ENCODE data around the gene CTSF. TPM values are rescaled to one million over a fixed set of nuclear protein-coding genes. Genes with fewer than 3 reads are reported as not detected.

The CTSF gene
- total RNA-seq, 4 donors from 2014 or later, result 49.1 to 87.0 (median 60.6) TPM

DNA sequence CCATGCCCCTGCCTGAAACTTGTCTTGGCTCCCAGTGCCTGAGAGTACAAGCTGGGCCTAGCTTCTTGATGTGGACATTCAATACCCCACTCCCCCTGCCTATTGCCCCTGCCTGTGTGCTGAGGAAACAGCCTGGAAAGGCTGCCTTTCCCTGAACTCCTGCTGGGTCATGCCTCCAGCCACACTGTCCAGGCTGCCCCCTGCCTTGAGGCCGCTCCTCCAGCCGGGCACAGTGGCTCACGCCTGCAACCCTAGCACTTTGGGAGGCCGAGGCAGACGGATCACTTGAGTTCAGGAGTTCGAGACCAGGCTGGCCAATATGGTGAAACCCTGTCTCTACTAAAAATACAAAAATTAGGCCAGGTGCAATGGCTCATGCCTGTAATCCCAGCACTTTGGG, 34.7 kb upstream of the CTSF start:
- no peak overlapping the region for H3K27ac ChIP-seq
- intact Hi-C loops (cut with DNase I; ENCODE audit: low total_unique reads), result no loop called here
- TF ChIP-seq POLR2A (IDR thresholded peaks at IDR 0.05) (no peak), CTCF (IDR thresholded peaks at IDR 0.05 in 4 of 5, conservative IDR thresholded peaks at IDR 0.05 in 1 of 5) (no peak)
- DNase-seq (no peak), ATAC-seq (no peak)
- no peaks in the 10 kb centered on the region for H3K27me3 ChIP-seq
- in situ Hi-C loops (cut with MboI; ENCODE audit: low sequenced_read_pairs in 4 of 4), result no loop called here
- no peak overlapping the region for H3K4me3 ChIP-seq
- no peaks in the 10 kb centered on the region for H3K9me3 ChIP-seq
- H3K36me3 ChIP-seq, result peaks cover 0 to 31% of the 10 kb centered on the region in 2 donors
- peaks cover 0 to 9% of the 10 kb centered on the region in 2 donors for H3K4me1 ChIP-seq

DNA sequence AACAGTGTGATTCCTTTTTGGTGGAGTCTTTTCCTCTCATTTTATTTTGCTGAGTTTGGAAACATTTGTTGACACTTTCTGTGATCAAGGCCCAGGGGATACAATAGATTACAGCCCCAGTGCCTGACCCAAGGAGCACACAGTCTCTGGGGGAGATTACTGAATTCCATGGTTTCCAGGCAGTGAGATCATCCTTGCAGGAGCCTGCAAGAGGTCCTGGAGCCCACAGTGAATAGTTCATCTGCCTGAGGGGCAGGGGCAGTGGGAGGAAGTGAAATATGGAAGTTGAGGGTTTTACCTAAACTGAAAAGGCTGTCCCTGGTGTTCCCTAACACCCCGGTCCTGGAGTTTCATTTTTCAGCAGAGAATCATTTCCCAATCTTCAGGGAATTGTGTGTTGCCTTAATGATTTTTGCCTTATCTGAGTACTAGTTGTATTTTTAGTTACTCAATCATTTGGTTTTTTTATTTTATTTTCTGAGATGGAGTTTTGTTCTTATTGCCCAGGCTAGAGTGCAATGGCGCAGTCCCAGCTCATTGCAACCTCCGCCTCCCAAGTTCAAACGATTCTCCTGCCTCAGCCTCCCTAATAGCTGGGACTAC, 32.3 kb upstream of the CTSF start:
- H3K4me1 ChIP-seq, result peaks cover 0 to 12% of the 10 kb centered on the region in 2 donors
- in situ Hi-C loops (cut with MboI; ENCODE audit: low sequenced_read_pairs in 4 of 4), result no loop called here
- DNase-seq (no peak), ATAC-seq (no peak)
- TF ChIP-seq CTCF (IDR thresholded peaks at IDR 0.05 in 4 of 5, conservative IDR thresholded peaks at IDR 0.05 in 1 of 5) (no peak), POLR2A (IDR thresholded peaks at IDR 0.05) (no peak)
- H3K27me3 ChIP-seq, result no peaks in the 10 kb centered on the region
- H3K4me3 ChIP-seq, result no peak overlapping the region
- H3K9me3 ChIP-seq, result no peaks in the 10 kb centered on the region
- H3K27ac ChIP-seq, result no peak overlapping the region
- peaks cover 0 to 28% of the 10 kb centered on the region in 2 donors for H3K36me3 ChIP-seq
- intact Hi-C loops (cut with DNase I; ENCODE audit: low total_unique reads), result no loop called here

DNA sequence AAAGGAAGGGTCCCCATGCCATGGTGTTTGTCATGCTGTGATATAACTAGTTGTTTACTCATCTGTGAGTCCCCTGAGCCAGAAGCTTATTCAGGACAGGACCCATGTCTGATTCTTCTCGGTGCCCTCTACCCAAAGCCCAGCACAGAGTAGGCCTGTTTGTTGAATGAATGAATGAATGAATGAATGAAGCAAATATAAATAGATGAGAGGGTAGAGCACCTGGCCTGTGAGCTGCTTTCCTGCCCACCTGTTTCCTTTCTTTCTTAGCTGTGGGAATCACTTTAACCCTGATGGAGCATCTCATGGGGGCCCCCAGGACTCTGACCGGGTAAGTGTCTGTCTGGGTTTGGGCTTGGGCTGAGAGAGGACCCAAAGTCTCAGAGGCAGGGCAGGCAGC, 31.8 kb upstream of the CTSF start:
- no peak for TF ChIP-seq CTCF (IDR thresholded peaks at IDR 0.05 in 4 of 5, conservative IDR thresholded peaks at IDR 0.05 in 1 of 5)
- no peak for TF ChIP-seq POLR2A (IDR thresholded peaks at IDR 0.05)

GRCh38 chr11:66598993-66599392, 30.6 kb upstream of the CTSF start:
- Histone ChIP-seq H3K9me3 (no peaks in the 10 kb centered on the region), H3K27me3 (no peaks in the 10 kb centered on the region), H3K27ac (no peak overlapping the region), H3K36me3 (peaks cover 0 to 15% of the 10 kb centered on the region in 2 donors), H3K4me1 (peaks cover 5 to 16% of the 10 kb centered on the region in 2 donors), H3K4me3 (no peak overlapping the region)
- TF ChIP-seq CTCF (IDR thresholded peaks at IDR 0.05 in 4 of 5, conservative IDR thresholded peaks at IDR 0.05 in 1 of 5) (no peak), POLR2A (IDR thresholded peaks at IDR 0.05) (no peak)
- DNase-seq (no peak), ATAC-seq (no peak)
- intact Hi-C loops (cut with DNase I; ENCODE audit: low total_unique reads), result loop anchor here (10.0 kb wide), 1 partner anchor 236 kb away; no protein-coding TSS in a partner anchor
- in situ Hi-C loops (cut with MboI; ENCODE audit: low sequenced_read_pairs in 4 of 4), result loop anchor here in 2 of 4 donors (25.0 kb wide), 1 partner anchor 238 kb away; the partner anchor contains the start of gene RCE1 (in 2 of the 2)

More for the DNA sequence above, 31.8 kb upstream of the CTSF start:
- peaks cover 0 to 13% of the 10 kb centered on the region in 2 donors for H3K4me1 ChIP-seq
- intact Hi-C loops (cut with DNase I; ENCODE audit: low total_unique reads), result no loop called here
- no peak for ATAC-seq
- H3K4me3 ChIP-seq, result no peak overlapping the region
- no peaks in the 10 kb centered on the region for H3K9me3 ChIP-seq
- in situ Hi-C loops (cut with MboI; ENCODE audit: low sequenced_read_pairs in 4 of 4), result no loop called here
- H3K36me3 ChIP-seq, result peaks cover 0 to 23% of the 10 kb centered on the region in 2 donors
- H3K27me3 ChIP-seq, result no peaks in the 10 kb centered on the region
- no peak for DNase-seq
- no peak overlapping the region for H3K27ac ChIP-seq

Measured in gastrocnemius medialis (tissue), 4 donors.